Loucy (cell line): ENCODE data around the gene NAB2.

Experiments
- EZH2phosphoT487 ChIP-seq: fragments of 200-600 bp; IDR thresholded peaks from 2 replicates; pipeline ENCODE4 v1.6.1; 2018; ENCODE audit warnings: antibody characterized with exemption, mild to moderate bottlenecking, moderate library complexity, borderline replicate concordance
- TF ChIP-seq, protein P1 (sequence below): fragments of 200-600 bp; sonication (generic); conservative IDR thresholded peaks from 2 replicates; pipeline ENCODE4 v1.5.1; 2014; ENCODE audit warnings: mild to moderate bottlenecking, antibody characterized with exemption, low read length

DNA sequence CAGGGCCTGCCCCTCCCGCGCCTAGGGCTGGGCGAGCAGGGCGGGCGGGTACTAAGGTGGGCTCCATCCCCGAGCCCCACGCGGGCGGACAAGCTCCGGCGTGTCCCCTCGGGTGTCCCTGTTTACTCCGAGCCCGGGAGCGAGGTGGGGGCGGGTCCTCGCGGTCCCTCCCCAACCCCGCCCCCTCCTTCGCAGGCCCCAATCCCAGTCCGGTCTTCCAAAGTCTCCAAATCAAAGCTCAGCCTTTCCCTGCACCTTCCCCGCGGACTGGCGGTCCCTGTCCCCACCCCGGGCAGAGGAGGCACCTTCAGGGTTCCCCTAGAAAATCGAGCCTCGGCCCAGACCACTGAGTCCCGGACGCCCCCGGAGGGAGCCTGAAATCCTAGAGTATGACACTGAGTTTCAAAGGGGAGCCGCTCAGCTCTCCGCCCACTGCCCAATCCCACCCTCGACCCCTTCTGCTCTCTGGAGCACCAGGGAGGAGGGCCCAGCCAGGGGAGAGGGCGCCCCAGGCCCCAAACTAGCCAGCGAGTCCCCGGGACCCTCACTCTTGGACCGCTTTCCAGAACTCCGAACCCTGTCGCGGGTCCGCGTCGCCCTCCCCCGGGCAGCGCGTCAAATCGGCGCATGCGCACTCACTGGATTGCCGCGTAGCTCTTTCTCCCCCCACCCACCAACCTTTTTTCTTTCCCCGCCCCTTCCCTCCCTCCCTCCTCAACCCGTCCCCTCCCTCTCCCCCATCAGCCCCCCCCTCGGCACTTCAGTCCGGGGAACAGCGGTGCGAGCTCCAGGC lies 39.0 kb downstream of the NAB2 start, which contains the start of gene LRP1:
- TF ChIP-seq, protein P1, sequence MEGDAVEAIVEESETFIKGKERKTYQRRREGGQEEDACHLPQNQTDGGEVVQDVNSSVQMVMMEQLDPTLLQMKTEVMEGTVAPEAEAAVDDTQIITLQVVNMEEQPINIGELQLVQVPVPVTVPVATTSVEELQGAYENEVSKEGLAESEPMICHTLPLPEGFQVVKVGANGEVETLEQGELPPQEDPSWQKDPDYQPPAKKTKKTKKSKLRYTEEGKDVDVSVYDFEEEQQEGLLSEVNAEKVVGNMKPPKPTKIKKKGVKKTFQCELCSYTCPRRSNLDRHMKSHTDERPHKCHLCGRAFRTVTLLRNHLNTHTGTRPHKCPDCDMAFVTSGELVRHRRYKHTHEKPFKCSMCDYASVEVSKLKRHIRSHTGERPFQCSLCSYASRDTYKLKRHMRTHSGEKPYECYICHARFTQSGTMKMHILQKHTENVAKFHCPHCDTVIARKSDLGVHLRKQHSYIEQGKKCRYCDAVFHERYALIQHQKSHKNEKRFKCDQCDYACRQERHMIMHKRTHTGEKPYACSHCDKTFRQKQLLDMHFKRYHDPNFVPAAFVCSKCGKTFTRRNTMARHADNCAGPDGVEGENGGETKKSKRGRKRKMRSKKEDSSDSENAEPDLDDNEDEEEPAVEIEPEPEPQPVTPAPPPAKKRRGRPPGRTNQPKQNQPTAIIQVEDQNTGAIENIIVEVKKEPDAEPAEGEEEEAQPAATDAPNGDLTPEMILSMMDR = no peak
- no peak for TF ChIP-seq EZH2phosphoT487
